Hematopoietic multipotent progenitor cell treated with erythropoietin and hydrocortisone succinate and interleukin-3 and kit ligand, for 8 days (in vitro differentiated cells): Measurements from ENCODE around the gene OPRPN.

Experiments used
- DNase-seq: peaks from one replicate; pipeline ENCODE4 v3.0.0-alpha.2; 2015

Gene OPRPN, protein sequence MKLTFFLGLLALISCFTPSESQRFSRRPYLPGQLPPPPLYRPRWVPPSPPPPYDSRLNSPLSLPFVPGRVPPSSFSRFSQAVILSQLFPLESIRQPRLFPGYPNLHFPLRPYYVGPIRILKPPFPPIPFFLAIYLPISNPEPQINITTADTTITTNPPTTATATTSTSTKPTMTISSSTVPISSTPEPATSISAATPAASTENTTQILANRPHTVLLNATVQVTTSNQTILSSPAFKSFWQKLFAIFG

DNA sequence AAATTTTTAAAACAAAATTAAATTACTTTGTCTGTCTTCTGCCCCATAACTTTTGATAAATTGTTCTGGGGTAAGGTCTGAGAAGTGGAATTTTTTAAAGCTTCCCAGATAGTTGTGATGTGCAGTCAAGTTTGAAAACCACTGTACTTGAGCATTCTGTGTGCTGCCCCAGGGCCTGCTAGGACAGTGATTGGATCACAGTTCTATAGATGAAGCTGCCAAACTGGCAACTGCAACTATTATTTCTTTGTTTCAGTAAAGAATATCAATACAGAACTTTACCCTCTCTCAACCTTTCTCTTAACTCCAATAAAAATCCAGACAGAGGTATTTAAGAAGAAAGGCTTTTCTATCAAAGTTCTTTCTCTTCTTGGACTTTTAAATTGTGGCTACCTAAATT lies at the start of gene OPRPN:
OPRPN (plus strand) TSS at position 361 of the 400 bp plus-strand sequence. CDS start 1,346 bp downstream, outside the sequence.
- no peak for DNase-seq

DNA sequence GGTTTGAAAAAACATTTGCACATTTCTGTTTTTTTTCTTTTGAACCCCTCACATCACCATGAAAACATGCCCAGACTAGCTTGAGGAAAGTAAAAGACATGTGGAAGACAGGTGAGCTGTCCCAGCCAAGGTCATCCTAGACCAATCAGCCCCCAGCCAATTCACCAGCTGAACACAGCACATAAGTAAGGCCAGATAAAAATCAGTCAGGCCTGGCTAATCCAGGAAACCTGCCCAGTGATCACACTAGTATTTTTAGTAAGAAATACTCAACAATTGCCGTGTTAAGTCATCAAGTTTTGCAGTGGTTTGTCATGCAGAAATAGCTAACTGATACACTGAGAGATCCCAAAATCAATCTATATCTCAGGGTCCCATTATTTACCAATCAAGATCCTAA lies 41.6 kb upstream of the OPRPN start:
- DNase-seq = no peak

DNA sequence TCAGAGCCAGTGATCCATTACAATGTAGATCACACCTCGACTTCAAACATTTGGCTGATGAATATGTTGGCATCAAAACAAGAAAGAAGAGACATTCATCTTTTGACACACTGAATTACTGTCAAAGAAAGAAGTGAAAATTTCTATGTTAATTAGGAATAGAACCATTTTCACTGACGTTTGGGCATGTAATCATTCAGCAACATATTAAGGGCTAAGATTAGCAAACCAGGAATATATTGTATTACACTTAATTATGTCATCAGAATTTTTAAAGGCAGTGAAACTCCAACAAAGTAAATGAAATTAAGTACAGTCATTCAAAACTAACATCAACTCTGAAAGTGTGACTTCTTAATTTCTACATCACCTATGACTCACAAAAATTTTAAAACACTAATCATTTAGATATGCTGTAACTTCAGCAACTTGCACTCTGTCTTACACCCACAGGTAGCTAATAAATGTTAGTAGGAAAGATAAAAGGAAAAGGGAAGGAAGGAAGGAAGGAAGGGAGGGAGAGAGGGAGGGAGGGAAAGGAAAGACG lies 38.6 kb upstream of the OPRPN start:
- no peak for DNase-seq

DNA sequence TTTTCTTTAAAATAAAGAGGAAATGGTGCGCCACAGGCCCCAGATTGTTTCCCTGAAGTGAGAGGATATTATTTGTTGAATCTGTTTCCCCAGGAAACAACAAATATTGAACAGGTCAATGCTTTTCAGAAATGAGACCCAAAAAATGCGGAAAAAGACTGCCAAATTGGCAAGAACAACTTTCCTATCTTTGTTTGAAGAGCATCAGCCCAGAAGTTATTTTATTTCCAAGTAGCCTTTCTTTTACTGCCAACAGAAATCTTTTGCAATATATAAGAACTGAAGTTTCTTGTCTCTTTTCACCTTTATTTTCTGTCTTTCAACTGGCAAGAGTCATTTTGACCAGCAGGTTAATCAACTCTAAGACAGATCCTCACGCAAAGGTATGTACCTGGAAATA lies 37.3 kb upstream of the OPRPN start, which contains the start of gene SMR3A:
SMR3A (plus strand) TSS at position 301 of the 400 bp plus-strand sequence. CDS start 1,356 bp downstream, outside the sequence.
- DNase-seq = no peak

DNA sequence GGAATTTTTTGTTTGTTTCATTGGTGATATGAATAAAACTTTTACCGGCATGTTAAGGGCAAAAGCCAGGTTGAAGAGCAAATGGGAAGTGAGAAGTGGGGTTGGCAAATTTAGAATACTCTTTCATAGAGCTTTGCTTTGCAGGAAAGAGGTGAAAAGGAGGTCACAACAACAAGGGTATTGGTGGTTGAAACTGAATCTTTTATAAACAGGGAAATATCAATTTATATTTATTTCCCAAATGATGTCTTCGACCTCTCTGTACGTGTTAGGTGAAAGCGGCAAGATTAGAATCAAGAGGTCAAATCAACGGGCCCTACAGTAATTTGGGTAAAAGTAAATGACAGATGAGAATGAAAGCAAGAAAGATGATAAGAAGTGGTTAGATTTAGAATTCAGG lies 33.7 kb upstream of the OPRPN start:
- no peak for DNase-seq

DNA sequence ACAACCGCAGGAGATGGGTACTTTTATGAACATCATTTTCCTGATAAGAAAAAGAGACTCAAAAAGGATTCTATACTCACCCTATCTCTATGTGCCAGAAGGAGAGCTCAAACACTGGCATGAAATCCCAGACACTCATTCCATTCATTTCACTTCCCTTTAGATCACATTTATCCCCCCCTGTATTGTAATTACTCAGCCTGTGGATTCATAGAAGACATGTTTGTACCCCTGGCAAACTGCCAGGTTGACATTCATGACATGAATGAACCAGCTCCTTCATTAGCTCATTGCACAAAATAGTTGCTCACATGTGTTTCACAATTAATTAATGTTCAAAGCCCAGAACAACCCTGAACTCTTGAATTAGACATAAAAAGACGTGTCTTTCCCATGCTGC lies 32.3 kb upstream of the OPRPN start:
- DNase-seq = no peak

DNA sequence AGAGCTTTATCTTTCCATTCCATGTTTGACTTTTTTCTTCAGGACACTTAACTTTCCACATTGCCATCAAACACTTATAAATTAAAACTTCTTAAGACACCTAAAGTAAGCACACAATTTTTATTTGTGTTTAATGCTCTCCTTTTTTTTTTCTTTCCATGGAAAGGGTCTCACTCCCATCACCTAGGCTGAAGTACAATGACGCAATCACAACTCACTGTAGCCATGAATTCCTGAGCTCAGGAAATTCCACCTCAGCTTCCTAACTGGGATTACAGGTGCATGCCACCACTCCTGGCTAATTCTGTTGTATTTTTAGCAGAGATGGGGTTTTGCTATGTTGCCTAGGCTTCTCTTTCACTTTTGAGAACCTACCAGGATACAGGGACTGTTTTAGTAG lies 29.9 kb upstream of the OPRPN start:
- DNase-seq = no peak

DNA sequence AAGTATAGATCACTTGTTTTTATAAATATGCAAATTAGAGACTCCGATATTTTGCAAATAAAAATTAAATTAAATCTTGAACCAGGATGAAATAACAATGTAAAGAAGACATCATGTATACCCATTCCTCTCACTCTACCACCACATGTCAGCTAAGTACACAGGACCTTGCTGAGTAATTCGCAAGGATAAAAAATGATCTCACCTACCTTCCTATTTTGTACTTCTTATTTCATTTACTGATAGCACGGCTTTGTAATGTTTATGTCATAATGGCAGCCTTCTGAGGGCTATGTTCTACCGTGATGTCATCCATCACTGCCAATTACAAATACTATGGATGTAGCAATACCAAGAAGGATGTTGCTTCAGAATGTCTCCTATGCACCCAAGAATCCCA lies 25.8 kb upstream of the OPRPN start:
- DNase-seq = no peak

DNA sequence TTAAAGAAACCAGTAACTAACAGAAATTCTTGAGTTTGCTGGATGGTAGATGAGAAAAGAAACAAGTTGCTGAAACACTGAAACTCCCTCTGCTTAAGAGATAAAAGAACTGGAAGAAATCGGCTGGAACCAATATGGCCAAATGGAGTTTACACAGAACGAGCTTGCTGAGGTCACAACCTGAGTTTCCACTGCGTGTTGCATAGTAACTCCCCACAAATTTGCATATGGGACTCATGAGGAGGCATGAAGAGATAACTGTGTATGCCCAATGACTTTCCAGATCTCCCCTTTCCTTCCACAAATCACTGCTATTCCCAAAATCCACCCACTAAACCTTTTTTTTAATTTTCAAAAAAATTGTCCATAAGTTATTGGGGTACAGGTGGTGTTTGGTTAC lies 25.0 kb upstream of the OPRPN start:
- no peak for DNase-seq

DNA sequence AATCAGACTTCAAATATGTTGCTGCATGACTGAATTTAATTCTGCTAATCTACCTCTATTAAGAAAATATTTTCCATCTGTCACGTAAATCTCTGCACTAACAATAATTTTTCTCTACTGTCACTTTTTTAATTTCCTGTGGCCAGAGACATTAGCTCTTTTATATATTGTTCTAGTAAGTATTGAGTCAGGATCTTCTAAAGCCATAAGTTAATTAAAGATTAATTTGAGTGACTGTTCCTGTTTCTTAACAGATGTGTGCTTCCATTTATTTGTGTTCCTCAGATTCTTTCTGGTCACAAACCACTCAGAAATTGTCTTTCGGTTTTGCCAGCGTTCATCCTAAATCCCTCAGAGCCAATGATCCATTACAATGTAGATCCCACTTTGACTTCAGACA lies 17.2 kb upstream of the OPRPN start:
- no peak for DNase-seq

DNA sequence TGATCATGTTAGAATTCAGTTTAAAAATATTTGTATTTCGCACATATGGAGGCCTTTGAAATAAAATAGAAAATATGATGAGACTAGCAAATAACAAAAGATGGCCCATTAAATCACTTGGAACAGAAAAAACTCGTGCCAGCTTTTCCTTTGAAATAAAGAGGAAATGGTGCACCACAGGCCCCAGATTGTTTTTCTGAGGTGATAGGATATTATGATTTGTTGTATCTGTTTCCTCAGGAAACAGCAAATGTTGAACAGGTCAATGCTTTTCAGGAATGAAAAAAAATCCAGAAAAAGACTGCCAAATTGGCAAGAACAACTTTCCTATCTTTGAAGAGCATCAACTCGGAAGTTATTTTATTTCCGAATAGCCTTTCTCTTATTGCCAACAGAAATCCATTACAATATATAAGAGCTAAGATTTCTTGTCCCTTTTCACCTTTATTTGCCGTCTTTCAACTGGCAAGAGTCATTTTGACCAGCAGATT lies 15.0 kb upstream of the OPRPN start, which contains the start of gene SMR3B:
SMR3B (plus strand) TSS at position 441 of the 491 bp plus-strand sequence. CDS start 1,380 bp downstream, outside the sequence.
- no peak for DNase-seq

DNA sequence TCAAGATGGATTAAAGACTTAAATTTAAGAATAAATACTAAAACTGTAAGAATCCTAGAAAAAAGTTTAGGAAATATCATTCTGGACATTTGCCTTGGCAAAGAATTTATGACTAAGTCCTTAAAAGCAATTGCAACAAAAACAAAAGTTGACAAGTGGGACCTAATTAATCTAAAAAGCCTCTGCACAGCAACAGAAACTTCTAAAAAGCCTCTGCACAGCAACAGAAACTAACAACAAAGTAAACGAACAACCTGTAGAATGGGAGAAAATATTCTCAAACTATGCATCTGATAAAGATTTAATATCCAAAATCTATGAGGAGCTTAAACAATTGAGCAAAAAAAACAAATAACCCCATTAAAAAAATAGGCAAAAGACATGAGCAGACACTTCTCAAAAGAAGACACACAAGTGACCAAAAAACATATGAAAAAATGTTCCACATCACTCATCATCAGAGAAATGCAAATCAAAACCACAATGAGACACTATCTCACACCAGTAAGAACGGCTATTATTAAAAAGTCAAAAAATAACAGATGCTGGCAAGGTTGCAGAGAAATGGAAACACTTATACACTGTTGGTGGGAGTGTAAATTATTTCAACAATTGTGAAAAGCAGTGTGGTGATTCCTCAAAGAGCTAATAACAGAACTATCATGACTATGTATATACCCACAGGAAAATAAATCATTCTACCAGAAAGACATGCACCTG lies 5.5 kb upstream of the OPRPN start:
- DNase-seq = no peak

DNA sequence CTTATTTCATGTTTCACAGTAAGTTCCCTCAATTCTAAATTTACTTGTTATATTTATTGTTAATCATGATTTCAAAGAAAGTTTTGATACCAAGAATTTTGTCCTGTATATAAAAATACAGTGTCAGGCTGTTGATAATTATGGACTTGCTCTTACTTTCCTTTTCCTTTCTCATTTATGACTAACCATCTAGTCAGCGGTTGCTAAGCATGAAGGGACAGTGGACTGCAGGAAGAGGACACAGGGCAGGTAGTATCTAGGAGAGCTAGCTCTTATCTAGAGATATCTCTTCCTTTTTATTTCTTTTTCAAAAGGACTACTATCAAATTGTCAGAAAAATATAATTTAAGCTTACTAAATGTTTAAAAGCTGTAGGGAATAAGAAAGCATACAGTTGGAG lies 1.6 kb downstream of the OPRPN start:
- no peak for DNase-seq

DNA sequence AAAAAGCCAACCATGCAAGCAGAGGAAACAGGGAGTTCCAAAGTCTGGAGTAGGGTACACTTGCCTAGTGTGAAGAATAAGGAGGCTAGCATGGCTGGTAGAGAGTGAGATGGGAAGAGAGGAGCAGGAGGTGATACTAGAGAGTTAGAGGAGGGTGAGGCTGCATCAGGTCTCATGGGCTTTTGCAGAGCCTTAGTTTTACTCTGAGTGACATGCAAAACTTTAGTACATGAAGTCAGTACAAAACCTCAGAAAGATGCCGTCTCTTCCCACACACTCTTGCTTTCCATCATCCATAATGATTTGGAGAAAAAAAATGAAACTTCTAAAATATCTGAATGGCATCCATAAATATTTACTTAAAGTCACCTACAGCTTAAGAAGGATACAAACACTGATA lies 5.0 kb downstream of the OPRPN start:
- no peak for DNase-seq

DNA sequence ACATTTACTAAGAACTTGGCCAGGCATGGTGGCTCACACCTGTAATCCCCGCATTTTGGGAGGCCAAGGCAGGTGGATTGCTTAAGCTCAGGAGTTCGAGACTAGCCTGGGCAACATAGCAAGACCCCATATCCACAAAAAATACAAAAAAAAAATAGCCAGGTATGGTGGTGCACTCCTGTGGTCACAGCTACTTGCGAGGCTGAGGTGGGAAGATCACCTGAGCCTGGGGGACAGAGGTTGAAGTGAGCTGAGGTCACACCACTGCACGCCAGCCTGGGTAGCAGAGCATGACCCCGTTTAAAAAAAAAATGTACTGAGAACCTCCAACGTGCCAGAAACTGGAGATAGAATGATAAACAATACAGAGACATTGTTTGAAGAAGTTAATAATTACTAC lies 8.0 kb downstream of the OPRPN start:
- no peak for DNase-seq

DNA sequence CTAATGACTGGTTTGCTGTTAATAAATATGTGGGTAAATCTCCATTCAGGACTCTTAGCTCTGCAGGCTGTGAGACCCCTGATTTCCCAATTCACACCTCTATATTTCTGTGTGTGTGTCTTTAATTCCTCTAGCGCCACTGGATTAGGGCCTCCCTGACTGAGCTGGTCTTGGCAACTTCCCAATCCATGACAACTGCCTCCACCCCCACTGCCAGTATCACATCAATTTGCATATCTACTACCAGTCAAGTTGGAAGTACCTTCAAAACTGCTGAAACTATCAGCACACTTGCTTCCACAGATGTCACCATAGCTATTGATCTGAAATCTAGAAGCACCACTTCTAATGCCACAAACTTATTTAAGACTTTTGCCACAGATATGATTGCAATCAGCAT lies 27.6 kb downstream of the OPRPN start:
- DNase-seq = no peak

DNA sequence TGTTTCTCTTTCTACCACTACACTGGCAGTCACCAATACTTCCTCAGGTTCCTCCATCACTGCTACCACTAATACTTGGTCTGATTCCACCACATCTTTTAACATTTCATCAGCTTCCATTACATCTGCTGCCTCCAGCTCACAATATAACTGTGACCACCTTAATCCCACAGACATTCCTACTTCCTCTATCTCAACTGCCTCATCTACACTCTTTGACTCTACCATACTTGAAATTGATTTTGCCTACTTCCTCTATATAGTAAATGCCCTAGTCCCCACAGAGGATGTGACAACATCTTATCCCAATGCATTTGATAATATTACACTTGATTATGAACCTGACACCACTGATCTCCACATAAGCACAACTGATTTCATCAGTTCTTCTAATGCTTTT lies 29.0 kb downstream of the OPRPN start:
- no peak for DNase-seq

DNA sequence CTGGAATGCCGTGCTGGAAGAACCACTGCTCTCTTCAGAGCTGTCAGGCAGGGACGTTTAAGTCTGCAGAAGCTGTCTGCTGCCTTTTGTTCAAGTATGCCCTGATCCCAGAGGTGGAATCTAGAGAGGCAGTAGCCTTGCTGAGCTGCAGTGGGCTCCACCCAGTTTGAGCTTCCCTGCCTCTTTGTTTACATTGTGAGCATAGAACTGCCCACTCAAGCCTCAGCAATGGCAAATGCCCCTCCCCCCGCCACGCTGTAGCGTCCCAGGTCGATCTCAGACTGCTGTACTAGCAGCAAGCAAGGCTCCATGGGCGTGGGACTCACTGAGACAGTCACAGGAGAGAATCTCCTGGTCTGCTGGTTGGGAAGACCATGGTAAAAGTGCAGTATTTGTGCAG lies 39.5 kb downstream of the OPRPN start:
- DNase-seq = no peak

DNA sequence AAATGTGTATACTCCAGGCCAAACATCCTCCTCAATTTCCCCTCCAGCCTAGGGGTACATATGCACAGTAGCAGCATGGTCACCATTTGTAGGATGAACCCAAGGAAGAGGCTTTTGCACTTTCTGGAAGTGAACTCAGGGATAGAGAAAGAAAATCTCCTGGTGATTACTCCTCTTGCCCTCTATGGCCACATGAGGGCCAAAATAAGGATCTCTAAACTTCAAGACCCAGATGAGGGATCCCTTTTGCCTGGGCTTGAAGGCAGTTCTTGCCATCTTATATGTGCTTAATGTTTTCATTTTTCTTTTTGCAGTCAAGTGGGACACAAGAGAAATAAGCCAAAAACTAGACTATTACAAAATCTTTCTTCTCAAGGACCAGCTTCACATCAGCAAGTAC lies 44.7 kb downstream of the OPRPN start:
- DNase-seq = no peak

DNA sequence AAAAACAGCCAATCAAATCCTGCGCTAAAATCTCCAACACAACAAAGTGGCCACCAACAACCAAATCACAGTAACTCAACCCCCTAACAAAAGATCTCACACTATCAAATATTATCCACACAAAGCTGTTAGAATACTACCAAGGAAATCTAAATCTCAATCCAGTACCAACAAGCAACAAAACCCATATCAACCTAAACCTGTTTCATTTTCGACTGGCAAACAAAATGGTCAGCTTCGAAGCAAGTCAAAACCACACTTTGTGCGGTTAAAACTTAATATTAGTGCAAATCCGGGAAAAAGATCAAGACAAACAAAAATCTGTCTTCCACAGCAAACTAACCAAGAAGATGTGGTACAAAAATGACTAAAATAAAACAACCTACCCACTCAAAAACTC lies 45.6 kb downstream of the OPRPN start:
- DNase-seq = no peak

DNA sequence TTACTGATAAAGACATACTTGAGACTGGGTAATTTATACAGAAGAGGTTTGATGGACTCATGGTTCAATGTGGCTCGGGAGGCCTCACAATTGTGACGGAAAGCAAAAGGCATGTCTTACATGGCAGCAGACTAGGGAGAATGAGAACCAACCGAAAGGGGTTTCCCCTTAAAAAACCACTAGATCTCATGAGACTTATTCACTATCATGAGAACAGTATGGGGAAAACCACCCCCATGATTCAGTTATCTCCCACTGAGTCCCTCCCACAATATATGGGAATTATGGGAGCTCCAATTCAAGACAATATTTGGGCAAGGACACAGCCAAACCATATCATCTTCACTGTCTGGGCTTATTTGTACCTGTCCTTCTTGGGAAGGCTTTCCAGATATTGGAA lies 51.5 kb downstream of the OPRPN start:
- no peak for DNase-seq

DNA sequence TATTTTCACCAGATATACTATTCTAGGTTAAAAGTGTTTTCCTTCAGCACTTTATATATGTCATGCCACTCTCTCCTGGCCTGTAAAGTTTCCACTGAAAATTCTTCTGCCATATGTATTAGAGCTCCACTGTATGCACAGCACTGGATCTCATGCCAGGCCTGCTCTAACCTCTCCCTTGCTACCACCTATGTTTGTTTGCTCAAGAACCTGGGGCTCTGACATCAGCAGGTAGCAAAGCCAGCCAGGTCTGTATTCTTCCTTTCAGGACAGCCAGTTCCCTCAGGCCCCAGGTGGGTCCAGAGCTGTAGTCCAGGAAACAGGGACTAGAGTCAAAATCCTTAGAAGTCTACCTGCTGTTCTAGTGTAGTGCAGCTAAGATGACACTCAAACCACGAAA lies 55.2 kb downstream of the OPRPN start:
- no peak for DNase-seq
